Epidermal melanocyte (primary cell): Measurements from ENCODE around the gene GTPBP6.
"Not testable (repeated sequence)": the region's sequence is repeated elsewhere in the genome, so short reads cannot be mapped to it uniquely, and the experiment has no call there.

Source experiments
- DNase-seq: peaks from one replicate; pipeline ENCODE4 v3.0.0; 2011; ENCODE audit warnings: low spot score; ENCODE audit not compliant: insufficient read length

Gene GTPBP6

GRCh38 chrX:352181-352580 lies 33.6 kb upstream of the GTPBP6 start:
- no peak for DNase-seq

- DNase-seq, result no peak
Measured at GRCh38 chrX:351736-352135, 33.1 kb upstream of the GTPBP6 start.

GRCh38 chrX:351324-351641 lies 32.7 kb upstream of the GTPBP6 start:
- not testable (repeated sequence) for DNase-seq

- DNase-seq, result no peak
Measured at GRCh38 chrX:350534-351323, 32.1 kb upstream of the GTPBP6 start.

GRCh38 chrX:350148-350533 lies 31.5 kb upstream of the GTPBP6 start:
- DNase-seq, result no peak

GRCh38 chrX:349702-350101 lies 31.1 kb upstream of the GTPBP6 start:
- DNase-seq, result no peak

GRCh38 chrX:349196-349595 lies 30.6 kb upstream of the GTPBP6 start:
- DNase-seq, result no peak

- DNase-seq, result no peak
Measured at GRCh38 chrX:348461-349117, 30.0 kb upstream of the GTPBP6 start.

DNA sequence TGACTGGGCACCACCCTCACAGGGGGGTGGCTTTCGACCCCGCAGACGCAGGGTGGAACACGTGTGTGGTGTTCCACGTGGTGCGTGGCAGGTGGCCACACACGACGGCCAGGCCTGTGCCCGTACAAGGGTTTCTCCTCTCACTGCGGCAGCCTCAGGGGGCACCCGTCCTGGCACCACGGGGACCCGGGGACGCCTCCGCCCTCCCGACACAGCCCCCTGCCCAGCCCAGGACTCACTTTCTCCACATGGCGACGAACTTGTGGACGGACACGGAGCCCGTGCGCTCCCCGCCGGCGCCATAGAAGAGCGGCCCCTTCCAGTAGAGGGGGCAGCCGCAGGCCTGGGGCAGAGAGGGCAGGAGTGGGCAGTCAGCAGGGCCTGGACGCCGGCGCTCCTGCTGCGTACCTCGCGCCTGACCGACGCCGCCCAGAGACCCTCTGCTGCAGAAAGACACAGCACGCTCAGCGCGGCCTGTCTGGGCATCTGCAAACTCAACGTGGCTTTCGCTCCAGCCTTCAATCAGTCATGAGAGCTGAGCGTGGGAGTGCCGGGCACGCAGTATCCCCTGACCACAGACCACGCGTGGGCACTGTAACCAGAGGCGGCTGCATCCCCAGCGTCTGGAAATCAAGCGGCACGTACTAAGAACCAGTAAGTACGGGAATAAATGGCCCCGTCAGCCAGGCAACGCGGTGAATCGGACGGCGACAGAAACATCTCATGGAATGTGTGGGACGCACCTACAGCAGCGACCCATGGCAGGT lies 28.9 kb upstream of the GTPBP6 start:
- DNase-seq, result no peak

- no peak for DNase-seq
Measured at GRCh38 chrX:346034-346813, 27.6 kb upstream of the GTPBP6 start.

DNA sequence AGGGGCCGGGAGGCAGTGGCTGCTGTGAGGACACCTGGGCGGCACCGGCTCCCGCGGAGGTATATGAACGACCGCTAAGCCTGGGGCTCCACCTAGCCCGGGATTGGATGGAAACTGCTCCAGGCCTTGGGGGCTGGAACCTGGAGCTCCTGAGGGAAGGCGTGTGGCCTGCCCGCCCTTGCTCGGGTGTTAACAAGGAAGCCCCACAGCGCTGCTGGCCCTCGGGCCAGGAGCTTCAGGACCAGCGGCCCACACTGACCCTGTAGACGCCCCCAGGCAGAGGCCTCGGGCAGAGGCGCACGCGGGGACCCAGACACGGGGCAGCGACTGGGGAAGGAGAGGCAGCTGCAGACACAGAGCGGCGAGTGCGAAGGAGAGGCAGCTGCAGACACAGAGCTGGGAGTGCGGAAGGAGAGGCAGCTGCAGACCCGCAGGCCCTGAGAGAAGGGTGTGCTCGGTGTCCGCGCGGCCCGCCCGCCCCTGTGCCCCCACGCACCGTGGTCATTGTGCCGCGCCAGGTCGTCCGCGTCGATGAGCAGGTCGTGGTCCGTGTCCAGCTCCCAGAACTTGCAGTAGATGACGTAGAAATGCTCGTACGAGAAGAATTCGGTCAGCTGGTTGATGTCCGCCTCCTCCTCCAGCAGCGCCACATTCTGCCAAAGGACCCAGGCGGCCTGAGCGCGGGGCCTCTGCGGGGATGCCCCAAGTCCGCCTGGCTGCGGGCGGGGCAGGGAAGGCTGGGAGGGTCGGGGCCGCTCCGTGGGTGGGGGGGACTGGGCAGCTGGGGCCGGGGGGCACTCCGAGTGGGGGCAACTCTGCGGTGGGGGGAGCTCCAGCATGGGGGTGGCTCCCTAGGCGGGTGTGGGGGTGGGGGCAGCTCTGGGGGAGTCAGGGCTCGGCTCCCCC lies 26.7 kb upstream of the GTPBP6 start:
- DNase-seq, result no peak

GRCh38 chrX:344371-344901 lies 25.8 kb upstream of the GTPBP6 start:
- no peak for DNase-seq

DNA sequence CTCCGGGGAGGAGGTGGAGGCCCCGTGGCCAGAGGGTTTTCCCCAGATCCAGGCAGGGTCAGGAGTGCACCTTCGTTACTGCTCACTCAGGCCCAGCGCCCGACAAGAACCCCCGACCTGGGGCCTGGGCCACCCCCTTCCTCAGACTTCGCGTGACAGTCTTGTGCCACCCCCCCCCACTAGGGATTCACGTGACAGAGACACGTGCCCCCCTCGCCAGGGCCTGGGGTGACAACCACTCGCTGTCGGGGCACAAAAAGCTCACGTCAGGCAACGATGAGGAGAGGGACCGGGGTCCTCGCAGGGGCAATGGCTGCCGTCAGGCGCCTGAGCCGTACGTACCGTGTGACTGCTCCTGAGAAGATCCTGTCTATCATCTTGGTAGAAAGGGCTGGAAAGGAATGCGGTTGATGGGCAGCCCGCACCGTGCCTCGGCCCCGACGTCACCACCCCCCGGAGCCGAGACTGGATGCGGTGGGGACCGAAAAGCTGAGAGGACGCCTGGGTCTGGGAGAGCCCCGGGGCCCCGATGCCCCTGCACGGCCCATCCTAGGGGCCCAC lies 23.0 kb upstream of the GTPBP6 start:
- no peak for DNase-seq

DNA sequence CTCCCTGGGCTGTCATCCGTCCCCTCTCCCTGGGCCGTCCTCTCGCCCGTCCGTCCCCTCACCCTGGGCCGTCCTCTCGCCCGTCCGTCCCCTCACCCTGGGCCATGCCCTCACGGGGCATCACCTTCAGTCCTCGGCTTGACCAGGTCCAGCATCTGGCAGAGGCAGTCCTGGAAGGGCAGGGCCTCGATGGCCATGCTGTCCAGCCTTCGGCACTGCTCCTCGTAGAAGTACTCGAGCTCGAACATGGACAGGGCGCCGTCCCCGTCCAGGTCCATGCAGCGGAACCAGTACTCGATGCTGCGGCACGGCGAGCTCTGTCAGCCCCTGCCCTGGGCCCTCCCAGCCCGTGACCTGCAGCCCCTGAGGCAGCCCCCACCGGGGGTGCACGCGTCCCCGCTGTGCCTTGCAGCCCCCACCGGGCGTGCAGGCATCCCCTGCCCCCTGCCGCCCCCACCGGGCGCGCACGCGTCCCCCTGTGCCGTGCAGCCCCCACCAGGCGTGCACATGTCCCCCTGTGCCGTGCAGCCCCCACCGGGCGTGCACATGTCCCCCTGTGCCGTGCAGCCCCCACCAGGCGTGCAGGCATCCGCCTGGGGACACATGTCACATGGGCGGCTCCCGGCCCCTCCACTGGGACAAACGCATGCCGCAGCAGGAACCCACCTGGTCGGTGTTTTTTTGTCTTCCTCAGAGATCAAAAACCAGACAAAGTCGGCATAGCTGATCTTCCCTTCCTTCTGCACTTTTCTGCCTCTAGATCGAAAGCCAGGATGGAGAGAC lies 22.2 kb upstream of the GTPBP6 start:
- no peak for DNase-seq

GRCh38 chrX:340121-340520 lies 21.5 kb upstream of the GTPBP6 start:
- DNase-seq, result no peak

GRCh38 chrX:338836-339400 lies 20.3 kb upstream of the GTPBP6 start:
- DNase-seq, result no peak

DNA sequence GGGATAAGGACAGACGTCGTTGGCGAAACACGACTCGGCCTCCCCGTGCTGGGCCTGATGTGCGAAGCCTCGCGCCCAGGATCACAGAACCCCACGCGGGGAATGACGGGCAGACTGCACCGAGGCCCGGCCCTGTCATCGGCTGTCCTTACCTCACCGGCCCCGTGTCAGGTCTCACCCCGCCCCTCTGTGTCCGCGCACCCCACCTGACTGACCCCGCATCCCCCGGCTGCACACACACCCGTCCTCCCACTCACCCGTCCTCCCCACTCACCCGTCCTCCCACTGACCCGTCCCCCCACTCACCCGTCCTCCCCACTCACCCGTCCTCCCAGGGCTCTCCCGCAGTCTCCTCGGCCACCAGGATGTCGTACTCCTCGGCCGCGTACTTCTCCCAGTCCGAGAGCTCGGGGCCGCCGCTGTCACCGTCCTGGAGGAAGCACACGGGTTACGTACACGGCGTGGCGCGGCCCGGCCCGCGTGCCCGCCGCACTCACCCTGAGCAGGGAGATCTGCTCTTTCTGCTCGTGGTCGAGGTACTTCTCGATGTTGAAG lies 19.8 kb upstream of the GTPBP6 start:
- DNase-seq, result no peak

- no peak for DNase-seq
Measured at GRCh38 chrX:337331-337831, 18.8 kb upstream of the GTPBP6 start.
